NCI-H1694 (cell line): Measurements from ENCODE around the gene CTSL.

Experiments
- DNase-seq: peaks from one replicate; lab custom pipeline; 2025; lab: John Stamatoyannopoulos, UW

CTSL gene

GRCh38 chr9:87701491-87701890 lies 24.4 kb upstream of the CTSL start:
- no peak for DNase-seq

GRCh38 chr9:87701931-87702421 lies 23.9 kb upstream of the CTSL start:
- no peak for DNase-seq

GRCh38 chr9:87702921-87703320 lies 23.0 kb upstream of the CTSL start:
- DNase-seq: no peak

GRCh38 chr9:87703636-87704276 lies 22.2 kb upstream of the CTSL start:
- DNase-seq: no peak

GRCh38 chr9:87704342-87704741 lies 21.6 kb upstream of the CTSL start:
- no peak for DNase-seq

GRCh38 chr9:87706066-87706739 lies 19.7 kb upstream of the CTSL start:
- DNase-seq: no peak

GRCh38 chr9:87707805-87708506 lies 18.0 kb upstream of the CTSL start:
- DNase-seq: no peak

- no peak for DNase-seq
Measured at GRCh38 chr9:87708546-87708945, 17.4 kb upstream of the CTSL start.

- DNase-seq: no peak
Measured at GRCh38 chr9:87708986-87709728, 16.8 kb upstream of the CTSL start.

- DNase-seq: no peak
Measured at GRCh38 chr9:87710443-87710842, 15.5 kb upstream of the CTSL start.

GRCh38 chr9:87711857-87712800 lies 13.8 kb upstream of the CTSL start:
- no peak for DNase-seq

GRCh38 chr9:87712801-87713277 lies 13.1 kb upstream of the CTSL start:
- no peak for DNase-seq

GRCh38 chr9:87713278-87713987 lies 12.5 kb upstream of the CTSL start:
- no peak for DNase-seq

GRCh38 chr9:87713988-87714330 lies 12.0 kb upstream of the CTSL start:
- no peak for DNase-seq

GRCh38 chr9:87714819-87715218 lies 11.1 kb upstream of the CTSL start:
- no peak for DNase-seq

- DNase-seq: no peak
Measured at GRCh38 chr9:87716141-87716540, 9.8 kb upstream of the CTSL start.

GRCh38 chr9:87717456-87717855 lies 8.5 kb upstream of the CTSL start:
- DNase-seq: no peak

GRCh38 chr9:87718231-87718630 lies 7.7 kb upstream of the CTSL start:
- no peak for DNase-seq

- DNase-seq: no peak
Measured at GRCh38 chr9:87718852-87719612, 6.9 kb upstream of the CTSL start.

GRCh38 chr9:87720173-87720572 lies 5.7 kb upstream of the CTSL start:
- no peak for DNase-seq
